ENCODE results near the gene MYO1A.

DNA sequence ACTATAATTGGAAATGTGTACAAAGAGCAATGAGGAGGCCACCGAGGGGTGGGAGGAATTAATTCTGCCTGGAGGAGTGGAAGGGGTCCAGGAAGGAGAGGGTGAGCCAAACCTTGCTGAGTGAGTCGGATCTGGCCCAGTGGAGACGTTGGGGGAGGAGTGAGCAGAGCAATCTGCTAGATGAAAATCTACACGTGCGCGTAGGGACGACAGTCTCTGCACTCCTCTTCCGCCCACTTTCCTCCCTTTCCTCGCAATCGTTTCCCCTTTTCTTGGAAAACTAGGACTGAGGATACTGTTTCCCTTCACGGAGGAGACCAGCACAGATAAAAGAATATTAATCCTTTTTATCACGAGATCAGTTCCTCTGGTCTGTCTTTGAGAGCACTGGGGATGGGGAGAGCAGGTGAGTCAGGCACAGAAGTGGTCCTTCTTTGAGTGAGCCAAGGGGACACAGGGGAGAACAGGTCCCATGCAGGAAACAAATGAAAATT, 36.1 kb upstream of the MYO1A start:
- TF ChIP-seq POLR2A (IDR thresholded peaks at IDR 0.05), result no peak
- TF ChIP-seq, protein P1, sequence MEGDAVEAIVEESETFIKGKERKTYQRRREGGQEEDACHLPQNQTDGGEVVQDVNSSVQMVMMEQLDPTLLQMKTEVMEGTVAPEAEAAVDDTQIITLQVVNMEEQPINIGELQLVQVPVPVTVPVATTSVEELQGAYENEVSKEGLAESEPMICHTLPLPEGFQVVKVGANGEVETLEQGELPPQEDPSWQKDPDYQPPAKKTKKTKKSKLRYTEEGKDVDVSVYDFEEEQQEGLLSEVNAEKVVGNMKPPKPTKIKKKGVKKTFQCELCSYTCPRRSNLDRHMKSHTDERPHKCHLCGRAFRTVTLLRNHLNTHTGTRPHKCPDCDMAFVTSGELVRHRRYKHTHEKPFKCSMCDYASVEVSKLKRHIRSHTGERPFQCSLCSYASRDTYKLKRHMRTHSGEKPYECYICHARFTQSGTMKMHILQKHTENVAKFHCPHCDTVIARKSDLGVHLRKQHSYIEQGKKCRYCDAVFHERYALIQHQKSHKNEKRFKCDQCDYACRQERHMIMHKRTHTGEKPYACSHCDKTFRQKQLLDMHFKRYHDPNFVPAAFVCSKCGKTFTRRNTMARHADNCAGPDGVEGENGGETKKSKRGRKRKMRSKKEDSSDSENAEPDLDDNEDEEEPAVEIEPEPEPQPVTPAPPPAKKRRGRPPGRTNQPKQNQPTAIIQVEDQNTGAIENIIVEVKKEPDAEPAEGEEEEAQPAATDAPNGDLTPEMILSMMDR (IDR thresholded peaks at IDR 0.05), result no peak
